ENCODE measurements around the gene NID1.
"Not testable (repeated sequence)": the region's sequence is repeated elsewhere in the genome, so short reads cannot be mapped to it uniquely, and the experiment has no call there.

NID1 gene

GRCh38 chr1:236010443-236010842 is 54.4 kb downstream of the NID1 start:
- Mint-ChIP-seq H3K9me3 (no peaks in the 10 kb centered on the region), H3K4me3 (no peak overlapping the region), H3K27me3 (ENCODE audit: low read depth) (no peaks in the 10 kb centered on the region), H3K4me1 (peaks cover 17% of the 10 kb centered on the region), H3K27ac (peak overlapping the region; percentile 73 to 94 (median 87)), H3K36me3 (ENCODE audit: low read depth) (peaks cover 65% of the 10 kb centered on the region)
- no peak for TF ChIP-seq CTCF (IDR thresholded peaks at IDR 0.05; ENCODE audit: unreplicated experiment in 3 of 3)

GRCh38 chr1:236009857-236010256 is 55.0 kb downstream of the NID1 start:
- Mint-ChIP-seq H3K27ac (peak overlapping the region; percentile 87 to 94 (median 91)), H3K27me3 (ENCODE audit: low read depth) (no peaks in the 10 kb centered on the region), H3K36me3 (ENCODE audit: low read depth) (peaks cover 62% of the 10 kb centered on the region), H3K4me3 (no peak overlapping the region), H3K4me1 (peaks cover 14% of the 10 kb centered on the region), H3K9me3 (no peaks in the 10 kb centered on the region)
- no peak for TF ChIP-seq CTCF (IDR thresholded peaks at IDR 0.05; ENCODE audit: unreplicated experiment in 3 of 3)

GRCh38 chr1:236009191-236009590 is 55.7 kb downstream of the NID1 start:
- H3K4me1 Mint-ChIP-seq, result peaks cover 11% of the 10 kb centered on the region
- no peak for TF ChIP-seq CTCF (IDR thresholded peaks at IDR 0.05; ENCODE audit: unreplicated experiment in 3 of 3)
- no peaks in the 10 kb centered on the region for H3K27me3 Mint-ChIP-seq (ENCODE audit: low read depth)
- H3K4me3 Mint-ChIP-seq, result no peak overlapping the region
- peak overlapping the region; percentile 87 to 94 (median 91) for H3K27ac Mint-ChIP-seq
- no peaks in the 10 kb centered on the region for H3K9me3 Mint-ChIP-seq
- peaks cover 57% of the 10 kb centered on the region for H3K36me3 Mint-ChIP-seq (ENCODE audit: low read depth)

GRCh38 chr1:236007781-236008180 is 57.1 kb downstream of the NID1 start:
- Mint-ChIP-seq H3K27ac (peak overlapping the region; percentile 64 to 79 (median 69)), H3K9me3 (no peaks in the 10 kb centered on the region), H3K4me3 (no peak overlapping the region), H3K36me3 (ENCODE audit: low read depth) (peaks cover 55% of the 10 kb centered on the region), H3K4me1 (peaks cover 11% of the 10 kb centered on the region), H3K27me3 (ENCODE audit: low read depth) (no peaks in the 10 kb centered on the region)
- no peak for TF ChIP-seq CTCF (IDR thresholded peaks at IDR 0.05; ENCODE audit: unreplicated experiment in 3 of 3)

- H3K4me1 Mint-ChIP-seq; H3K27me3 Mint-ChIP-seq (ENCODE audit: low read depth); H3K9me3 Mint-ChIP-seq; H3K4me3 Mint-ChIP-seq: not testable (repeated sequence)
- H3K27ac Mint-ChIP-seq, result peak overlapping the region in 1 of 3 experiments; percentile 43
- H3K36me3 Mint-ChIP-seq (ENCODE audit: low read depth), result peaks cover 55% of the 10 kb centered on the region
These were observed 61.8 kb downstream of the NID1 start for GRCh38 chr1:236003058-236003457.

- H3K4me3 Mint-ChIP-seq, result no peak overlapping the region
- no peaks in the 10 kb centered on the region for H3K27me3 Mint-ChIP-seq (ENCODE audit: low read depth)
- no peak for TF ChIP-seq CTCF (IDR thresholded peaks at IDR 0.05; ENCODE audit: unreplicated experiment in 3 of 3)
- no peaks in the 10 kb centered on the region for H3K9me3 Mint-ChIP-seq
- H3K27ac Mint-ChIP-seq, result peak overlapping the region in 1 of 3 experiments; percentile 43
- H3K36me3 Mint-ChIP-seq (ENCODE audit: low read depth), result peaks cover 55% of the 10 kb centered on the region
- H3K4me1 Mint-ChIP-seq, result peaks cover 9% of the 10 kb centered on the region
These were observed 62.3 kb downstream of the NID1 start for GRCh38 chr1:236002572-236002971.

Data from nephron (organoid).